NCI-H510A (cell line): ENCODE data around the gene TPT1.
A peak's percentile ranks its signal among the peaks of the same experiment; 100 is the strongest.
"Not testable (repeated sequence)": the region's sequence is repeated elsewhere in the genome, so short reads cannot be mapped to it uniquely, and the experiment has no call there.

Source experiments
- DNase-seq: peaks from one replicate; lab custom pipeline; 2025; lab: John Stamatoyannopoulos, UW

The TPT1 gene

GRCh38 chr13:45341034-45341798, at the start of gene TPT1:
Gene TPT1, minus strand, starts transcription at chr13:45341183. Its CDS starts 114 bp downstream, at chr13:45341069.
- DNase-seq, result peak; percentile 72

- not testable (repeated sequence) for DNase-seq
These were observed 49.4 kb upstream of the TPT1 start for GRCh38 chr13:45390348-45390747.

GRCh38 chr13:45388664-45389063, 47.7 kb upstream of the TPT1 start:
- no peak for DNase-seq

GRCh38 chr13:45386892-45387575, 46.1 kb upstream of the TPT1 start:
- not testable (repeated sequence) for DNase-seq

GRCh38 chr13:45385907-45386553, 45.0 kb upstream of the TPT1 start:
- no peak for DNase-seq

- DNase-seq, result no peak
These were observed 44.3 kb upstream of the TPT1 start for GRCh38 chr13:45385320-45385719.

GRCh38 chr13:45384474-45385174, 43.6 kb upstream of the TPT1 start:
- no peak for DNase-seq

- DNase-seq, result not testable (repeated sequence)
These were observed 41.8 kb upstream of the TPT1 start for GRCh38 chr13:45382739-45383138.

- DNase-seq, result no peak
These were observed 40.2 kb upstream of the TPT1 start for GRCh38 chr13:45381196-45381595.

GRCh38 chr13:45380708-45381107, 39.7 kb upstream of the TPT1 start:
- not testable (repeated sequence) for DNase-seq

GRCh38 chr13:45379516-45379915, 38.5 kb upstream of the TPT1 start:
- DNase-seq, result not testable (repeated sequence)

- DNase-seq, result not testable (repeated sequence)
These were observed 37.8 kb upstream of the TPT1 start for GRCh38 chr13:45378786-45379185.

GRCh38 chr13:45377314-45377713, 36.3 kb upstream of the TPT1 start:
- not testable (repeated sequence) for DNase-seq

GRCh38 chr13:45376651-45377050, 35.7 kb upstream of the TPT1 start:
- DNase-seq, result not testable (repeated sequence)

GRCh38 chr13:45374917-45375316, 33.9 kb upstream of the TPT1 start:
- no peak for DNase-seq

- DNase-seq, result no peak
These were observed 32.2 kb upstream of the TPT1 start for GRCh38 chr13:45373162-45373547.

- no peak for DNase-seq
These were observed 31.5 kb upstream of the TPT1 start for GRCh38 chr13:45372189-45373161.

- no peak for DNase-seq
These were observed 30.0 kb upstream of the TPT1 start for GRCh38 chr13:45370922-45371406.

- no peak for DNase-seq
These were observed 28.1 kb upstream of the TPT1 start for GRCh38 chr13:45369116-45369515.

GRCh38 chr13:45368571-45368970, 27.6 kb upstream of the TPT1 start:
- no peak for DNase-seq

- DNase-seq, result no peak
These were observed 27.0 kb upstream of the TPT1 start for GRCh38 chr13:45368005-45368404.
